Activated CD4-positive, alpha-beta T cell treated with anti-CD3 and anti-CD28 coated beads for 36 hours (primary cell): ENCODE data around the gene DCAF7. TPM values are rescaled to one million over a fixed set of nuclear protein-coding genes. Genes with fewer than 3 reads are reported as not detected.

ENCODE experiments used
- ATAC-seq: fragments of 200-7000 bp; cut with Tn5 transposase; one replicate; pipeline ENCODE4 v1.10.0; 2021; ENCODE audit warnings: mild to moderate bottlenecking, moderate library complexity
- CTCF ChIA-PET: fragments of 350-600 bp; sonication (Branson Sonifier 250); formaldehyde crosslinking; loops from one replicate; lab custom pipeline; 2021; ENCODE audit warnings: antibody characterized with exemption; lab: Charles Lee
- POLR2A ChIA-PET: fragments of 350-600 bp; sonication (Branson Sonifier 250); formaldehyde crosslinking; loops from one replicate; lab custom pipeline; 2021; ENCODE audit warnings: antibody characterized with exemption, inconsistent platforms; lab: Charles Lee
- DNase-seq: peaks from one replicate; pipeline ENCODE4 v3.0.0-alpha.2; 2020
- H3K27ac Mint-ChIP-seq: one replicate; pipeline ENCODE4 v1.8.0; 2021; ENCODE audit warnings: mixed read lengths
- H3K27me3 Mint-ChIP-seq: one replicate; pipeline ENCODE4 v1.8.0; 2021; ENCODE audit warnings: mixed read lengths
- H3K36me3 Mint-ChIP-seq: one replicate; pipeline ENCODE4 v1.8.0; 2021; ENCODE audit warnings: low read depth, mixed read lengths
- H3K4me1 Mint-ChIP-seq: one replicate; pipeline ENCODE4 v1.8.0; 2021; ENCODE audit warnings: mixed read lengths
- H3K4me3 Mint-ChIP-seq: one replicate; pipeline ENCODE4 v1.8.0; 2021; ENCODE audit warnings: mild to moderate bottlenecking, moderate library complexity, mixed read lengths
- H3K9me3 Mint-ChIP-seq: one replicate; pipeline ENCODE4 v1.8.0; 2021; ENCODE audit warnings: low read depth, mixed read lengths
- intact Hi-C, 2 experiments: fragments of 100-400 bp; cut with DNase I in 1 of 2; cut with micrococcal nuclease in 1 of 2; formaldehyde crosslinking; loops; one replicate each; pipeline versions ENCODE4 v1.14.2 to v1.15.1; 2022 to 2024; cut with DNase I, micrococcal nuclease
- total RNA-seq, 2 experiments: library from RNA; stranded (reverse); gene quantifications; one replicate each; pipeline ENCODE4 v1.2.3, GENCODE V29; 2021

DCAF7 gene
- total RNA-seq, 2 experiments from 2014 or later, result 106 to 117 TPM

DNA sequence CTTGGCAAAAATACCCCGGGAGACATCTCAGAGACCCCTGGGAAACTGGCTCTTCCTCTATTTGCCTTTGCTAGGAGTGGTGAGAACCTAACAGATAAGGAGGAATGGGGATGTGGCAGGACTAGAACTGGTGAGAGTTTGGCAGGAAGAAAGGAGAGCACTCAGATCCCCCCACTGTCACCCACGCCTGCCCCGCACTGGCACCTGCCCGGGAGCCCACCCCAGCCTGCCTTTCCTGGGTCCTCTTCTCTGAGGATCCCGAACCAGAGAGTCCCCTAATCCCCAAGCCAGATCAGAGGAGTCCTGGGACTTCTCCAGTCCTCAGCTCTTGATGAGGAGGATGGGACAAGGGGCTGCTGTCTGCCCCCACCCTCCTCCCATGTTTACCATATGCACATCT is 23.4 kb upstream of the DCAF7 start:
- peaks cover 10% of the 10 kb centered on the region for H3K27me3 Mint-ChIP-seq
- H3K36me3 Mint-ChIP-seq, result no peaks in the 10 kb centered on the region
- intact Hi-C loops, result no loop called here
- ATAC-seq (no peak), DNase-seq (no peak)
- POLR2A ChIA-PET, result no interaction called here
- no peak overlapping the region for H3K4me3 Mint-ChIP-seq
- CTCF ChIA-PET, result interaction anchor here (0.6 to 1.0 kb wide), 4 partner anchors 36 to 171 kb away, joined by 3 read pairs; no protein-coding TSS in a partner anchor
- peaks cover 3% of the 10 kb centered on the region for H3K4me1 Mint-ChIP-seq
- H3K9me3 Mint-ChIP-seq, result no peaks in the 10 kb centered on the region
- H3K27ac Mint-ChIP-seq, result no peak overlapping the region

DNA sequence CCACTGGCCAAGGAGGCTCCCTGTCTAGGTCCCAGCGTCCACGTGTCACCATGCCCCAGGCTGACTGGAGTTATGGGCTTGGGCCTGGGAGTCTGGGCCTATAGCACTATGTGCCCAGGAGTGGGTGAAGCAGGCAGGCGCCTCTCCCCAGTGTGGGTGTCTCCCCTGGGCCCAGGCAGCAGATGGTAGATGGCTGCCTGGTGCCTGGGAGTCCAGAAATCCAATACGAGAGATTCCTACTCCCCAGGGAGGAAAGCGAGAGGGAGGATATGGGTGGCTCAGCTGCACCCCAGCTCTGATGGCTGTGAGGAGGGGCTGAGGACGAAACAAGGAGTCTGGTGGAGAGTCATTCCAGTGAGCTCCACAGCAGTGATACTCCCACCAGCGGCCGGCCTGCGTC is 22.1 kb upstream of the DCAF7 start:
- peaks cover 3% of the 10 kb centered on the region for H3K4me1 Mint-ChIP-seq
- no peak overlapping the region for H3K27ac Mint-ChIP-seq
- ChIA-PET POLR2A (no interaction called here), CTCF (interaction anchor here (1.0 kb wide), 1 partner anchor 84 kb away, joined by 4 read pairs; no protein-coding TSS in a partner anchor)
- no peak overlapping the region for H3K4me3 Mint-ChIP-seq
- peaks cover 10% of the 10 kb centered on the region for H3K27me3 Mint-ChIP-seq
- ATAC-seq, result no peak
- H3K9me3 Mint-ChIP-seq, result no peaks in the 10 kb centered on the region
- intact Hi-C loops, result no loop called here
- H3K36me3 Mint-ChIP-seq, result no peaks in the 10 kb centered on the region
- DNase-seq, result no peak

DNA sequence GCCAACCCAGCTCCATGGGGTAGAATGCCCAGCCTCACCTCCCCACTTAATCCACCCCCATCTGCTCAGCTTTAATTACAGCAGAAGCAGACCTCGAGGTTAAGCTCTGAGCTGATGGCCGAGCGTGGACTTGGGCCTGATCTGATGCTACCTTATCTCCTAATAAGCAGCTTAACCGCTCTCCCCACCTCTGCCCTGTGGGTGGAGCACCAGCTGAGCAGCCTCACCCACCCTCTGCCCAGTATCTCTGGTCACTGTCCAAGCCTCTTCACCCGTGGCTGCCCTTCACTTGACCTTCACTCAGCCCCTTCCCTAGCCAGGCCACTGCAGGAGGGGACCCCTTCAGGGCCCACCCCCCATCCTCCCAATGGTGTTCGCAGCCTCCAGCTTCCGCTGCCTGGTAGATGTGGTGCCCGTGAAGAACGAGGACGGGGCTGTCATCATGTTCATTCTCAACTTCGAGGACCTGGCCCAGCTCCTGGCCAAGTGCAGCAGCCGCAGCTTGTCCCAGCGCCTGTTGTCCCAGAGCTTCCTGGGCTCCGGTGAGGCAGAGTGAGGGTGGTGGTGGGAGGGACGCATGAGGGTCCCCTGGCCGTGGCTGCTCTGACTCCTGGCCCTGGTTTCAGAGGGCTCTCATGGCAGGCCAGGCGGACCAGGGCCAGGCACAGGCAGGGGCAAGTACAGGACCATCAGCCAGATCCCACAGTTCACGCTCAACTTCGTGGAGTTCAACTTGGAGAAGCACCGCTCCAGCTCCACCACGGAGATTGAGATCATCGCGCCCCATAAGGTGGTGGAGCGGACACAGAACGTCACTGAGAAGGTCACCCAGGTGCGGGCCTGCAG is 20.3 kb upstream of the DCAF7 start:
- POLR2A ChIA-PET, result no interaction called here
- CTCF ChIA-PET, result interaction anchor here (0.6 kb wide), 2 partner anchors 39 to 60 kb away, joined by 3 to 4 read pairs; no protein-coding TSS in a partner anchor

DNA sequence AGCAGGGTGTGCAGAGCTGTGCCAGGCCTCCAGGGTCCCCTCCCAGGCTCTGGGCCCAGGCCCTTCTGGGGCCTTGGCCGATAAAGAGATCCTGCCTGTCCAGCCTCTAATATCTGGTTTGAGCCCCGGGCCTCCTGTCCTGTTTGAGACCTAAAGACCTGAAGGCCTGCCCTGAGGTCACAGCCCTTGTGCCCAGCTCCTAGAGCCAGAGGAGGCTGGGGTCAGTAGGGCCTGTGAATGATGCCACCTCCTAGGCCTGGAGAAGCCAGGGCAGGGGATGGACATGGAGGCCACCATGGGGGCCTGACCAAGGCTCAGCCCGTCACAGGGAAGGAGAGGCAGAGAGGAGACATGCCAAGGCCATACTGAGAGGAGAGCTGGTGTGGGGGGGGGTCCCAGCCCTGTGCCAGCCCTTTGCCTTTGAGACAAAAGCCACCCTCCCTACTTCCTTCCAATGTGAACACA is 19.7 kb upstream of the DCAF7 start:
- ChIA-PET CTCF (interaction anchor here (0.5 to 0.6 kb wide), 2 partner anchors 10 to 790 kb away, joined by 3 read pairs; no protein-coding TSS in a partner anchor), POLR2A (interaction anchor here (0.6 kb wide), 1 partner anchor 81 kb away, joined by 4 read pairs; no protein-coding TSS in a partner anchor)
- DNase-seq (no peak), ATAC-seq (no peak)
- Mint-ChIP-seq H3K9me3 (no peaks in the 10 kb centered on the region), H3K4me3 (no peak overlapping the region), H3K4me1 (no peaks in the 10 kb centered on the region), H3K27me3 (peaks cover 4% of the 10 kb centered on the region), H3K27ac (no peak overlapping the region), H3K36me3 (no peaks in the 10 kb centered on the region)
- intact Hi-C loops, result no loop called here

More for the DNA sequence above, 20.3 kb upstream of the DCAF7 start:
- intact Hi-C loops, result no loop called here
- peaks cover 2% of the 10 kb centered on the region for H3K27me3 Mint-ChIP-seq
- H3K27ac Mint-ChIP-seq, result no peak overlapping the region
- H3K4me3 Mint-ChIP-seq, result no peak overlapping the region
- no peak for ATAC-seq
- no peaks in the 10 kb centered on the region for H3K9me3 Mint-ChIP-seq
- DNase-seq, result no peak
- H3K4me1 Mint-ChIP-seq, result no peaks in the 10 kb centered on the region
- H3K36me3 Mint-ChIP-seq, result no peaks in the 10 kb centered on the region

DNA sequence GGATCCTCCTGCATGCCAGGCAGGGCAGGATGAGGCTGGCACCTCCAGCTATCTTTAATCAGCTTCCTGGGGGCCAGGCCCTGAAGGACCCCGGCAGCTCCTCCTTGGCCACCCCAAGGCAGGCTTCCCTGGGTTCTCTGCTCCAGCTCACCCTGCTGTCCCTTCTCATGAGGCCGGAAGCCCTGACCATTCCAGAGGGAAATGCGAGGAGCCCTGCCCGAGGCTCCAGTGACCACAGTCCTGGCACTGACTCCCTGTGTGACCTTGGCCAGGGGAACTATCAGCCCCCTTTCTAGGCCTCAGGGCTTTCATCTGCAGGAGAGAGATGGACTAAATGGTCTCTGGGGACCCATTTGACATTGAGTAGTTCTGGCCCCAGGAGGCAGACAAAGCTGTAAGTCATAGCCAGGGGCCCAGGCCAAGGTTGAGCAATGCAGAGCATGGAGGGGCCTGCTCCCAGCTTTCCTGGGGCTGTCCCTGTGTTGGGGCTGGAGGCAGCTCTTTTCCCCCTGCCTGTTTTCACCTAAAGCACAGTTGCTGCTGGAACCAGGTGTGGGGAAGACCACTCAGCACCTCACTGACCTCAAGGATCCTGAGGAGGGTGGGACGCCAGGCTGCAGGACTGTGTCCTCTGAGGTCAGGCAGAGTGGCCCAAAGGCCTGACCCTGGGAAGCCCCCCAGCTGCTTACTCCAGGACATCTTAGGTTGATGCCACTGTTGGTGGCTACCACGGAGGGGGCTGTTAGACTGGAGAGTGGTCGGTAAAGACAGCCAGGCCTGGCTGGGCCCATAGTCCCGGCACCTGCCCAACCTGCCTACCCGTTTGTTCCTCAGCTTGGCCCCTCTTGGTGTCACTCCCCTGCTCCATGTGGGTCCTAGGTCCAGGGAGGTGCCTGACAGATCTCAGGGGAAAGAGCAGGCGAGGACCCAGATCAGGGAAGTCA is 19.0 kb upstream of the DCAF7 start:
- H3K36me3 Mint-ChIP-seq, result no peaks in the 10 kb centered on the region
- intact Hi-C loops, result no loop called here
- H3K27me3 Mint-ChIP-seq, result peaks cover 3% of the 10 kb centered on the region
- ATAC-seq (no peak), DNase-seq (no peak)
- ChIA-PET CTCF (interaction anchor here (0.5 to 0.6 kb wide), 2 partner anchors 11 to 790 kb away, joined by 3 read pairs; no protein-coding TSS in a partner anchor), POLR2A (interaction anchor here (0.6 kb wide), 1 partner anchor 80 kb away, joined by 4 read pairs; no protein-coding TSS in a partner anchor)
- H3K9me3 Mint-ChIP-seq, result no peaks in the 10 kb centered on the region
- H3K4me3 Mint-ChIP-seq, result no peak overlapping the region
- H3K4me1 Mint-ChIP-seq, result no peaks in the 10 kb centered on the region
- no peak overlapping the region for H3K27ac Mint-ChIP-seq

DNA sequence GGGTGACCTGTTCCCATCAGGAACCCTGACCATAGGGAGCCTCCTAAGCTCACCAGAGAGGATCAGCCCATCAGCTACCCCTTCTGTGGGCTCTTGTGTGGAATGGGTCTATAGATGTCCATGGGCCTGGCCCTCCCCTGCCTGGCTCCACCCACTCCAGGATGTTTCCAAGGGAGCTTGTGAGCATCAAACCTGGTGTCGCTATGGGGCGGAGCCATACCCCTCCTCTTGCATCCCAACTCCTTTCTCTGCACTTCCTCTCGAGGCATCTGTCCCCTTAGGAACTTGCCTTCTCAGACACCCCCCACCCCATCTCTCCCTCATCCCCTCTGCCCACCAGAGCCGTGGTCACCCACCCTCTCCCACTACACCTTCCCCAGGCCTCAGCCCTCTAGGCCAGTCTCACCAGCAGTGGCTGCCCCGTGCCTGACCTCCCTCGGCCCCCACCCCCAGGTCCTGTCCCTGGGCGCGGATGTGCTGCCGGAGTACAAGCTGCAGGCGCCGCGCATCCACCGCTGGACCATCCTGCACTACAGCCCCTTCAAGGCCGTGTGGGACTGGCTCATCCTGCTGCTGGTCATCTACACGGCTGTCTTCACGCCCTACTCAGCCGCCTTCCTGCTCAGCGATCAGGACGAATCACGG is 16.7 kb upstream of the DCAF7 start:
- Mint-ChIP-seq H3K4me1 (no peaks in the 10 kb centered on the region), H3K27ac (no peak overlapping the region), H3K36me3 (no peaks in the 10 kb centered on the region), H3K4me3 (no peak overlapping the region), H3K9me3 (no peaks in the 10 kb centered on the region), H3K27me3 (peaks cover 13% of the 10 kb centered on the region)
- POLR2A ChIA-PET, result no interaction called here
- intact Hi-C loops, result no loop called here
- CTCF ChIA-PET, result no interaction called here
- ATAC-seq, result no peak
- no peak for DNase-seq

DNA sequence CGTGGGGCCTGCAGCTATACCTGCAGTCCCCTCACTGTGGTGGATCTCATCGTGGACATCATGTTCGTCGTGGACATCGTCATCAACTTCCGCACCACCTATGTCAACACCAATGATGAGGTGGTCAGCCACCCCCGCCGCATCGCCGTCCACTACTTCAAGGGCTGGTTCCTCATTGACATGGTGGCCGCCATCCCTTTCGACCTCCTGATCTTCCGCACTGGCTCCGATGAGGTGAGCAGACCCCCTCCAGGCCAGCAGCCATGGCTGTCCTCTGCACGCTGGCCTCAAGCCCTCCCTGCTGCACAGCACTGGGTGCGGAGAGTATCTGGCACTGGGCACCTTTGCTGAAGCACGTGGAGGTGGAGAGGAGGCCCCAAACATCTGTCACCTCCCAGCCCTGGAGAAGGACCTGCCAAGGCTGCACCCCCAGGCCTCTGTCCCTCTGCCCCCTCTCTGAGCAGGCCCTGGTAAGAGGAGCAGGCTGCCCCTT is 16.2 kb upstream of the DCAF7 start:
- intact Hi-C loops, result no loop called here
- ATAC-seq, result no peak
- H3K36me3 Mint-ChIP-seq, result no peaks in the 10 kb centered on the region
- ChIA-PET CTCF (no interaction called here), POLR2A (no interaction called here)
- H3K27me3 Mint-ChIP-seq, result peaks cover 19% of the 10 kb centered on the region
- no peak for DNase-seq
- no peaks in the 10 kb centered on the region for H3K9me3 Mint-ChIP-seq
- H3K4me3 Mint-ChIP-seq, result no peak overlapping the region
- H3K27ac Mint-ChIP-seq, result no peak overlapping the region
- no peaks in the 10 kb centered on the region for H3K4me1 Mint-ChIP-seq

DNA sequence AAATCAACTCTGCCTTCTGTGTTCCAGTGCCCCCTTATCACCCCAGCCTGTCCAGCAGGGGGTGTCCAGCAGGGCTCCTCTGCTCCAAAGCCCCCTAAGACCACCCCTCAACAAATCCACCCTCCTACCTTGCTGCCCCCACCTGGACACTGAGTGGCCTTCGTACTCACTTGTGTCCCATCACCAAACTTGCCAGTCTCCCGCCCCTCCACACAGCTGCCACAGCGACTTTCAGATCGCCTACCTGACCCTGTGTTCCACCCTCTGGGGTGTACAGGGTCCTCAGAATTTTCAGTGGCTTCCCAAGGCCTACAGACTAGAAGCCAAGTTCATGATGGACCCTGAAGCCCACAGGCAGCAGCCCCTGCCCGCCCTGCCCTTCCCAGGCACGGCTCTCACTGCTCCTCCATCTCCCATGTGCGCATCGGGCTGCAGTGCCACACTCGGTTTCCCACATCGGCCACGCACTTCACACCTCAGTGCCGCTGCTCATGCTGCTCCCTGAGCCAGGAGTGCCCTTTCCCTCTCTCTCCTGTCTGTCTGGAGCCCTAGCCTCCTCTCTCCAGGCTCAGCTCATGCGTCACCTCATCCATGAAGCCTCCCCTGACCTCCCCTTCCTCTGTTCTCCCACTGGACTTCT is 15.3 kb upstream of the DCAF7 start:
- no peak overlapping the region for H3K4me3 Mint-ChIP-seq
- POLR2A ChIA-PET, result no interaction called here
- H3K9me3 Mint-ChIP-seq, result no peaks in the 10 kb centered on the region
- DNase-seq (no peak), ATAC-seq (no peak)
- intact Hi-C loops, result no loop called here
- peaks cover 26% of the 10 kb centered on the region for H3K27me3 Mint-ChIP-seq
- H3K36me3 Mint-ChIP-seq, result no peaks in the 10 kb centered on the region
- CTCF ChIA-PET, result interaction anchor here (0.5 to 0.6 kb wide), 2 partner anchors 67 to 83 kb away, joined by 3 read pairs; no protein-coding TSS in a partner anchor
- H3K27ac Mint-ChIP-seq, result no peak overlapping the region
- H3K4me1 Mint-ChIP-seq, result no peaks in the 10 kb centered on the region

DNA sequence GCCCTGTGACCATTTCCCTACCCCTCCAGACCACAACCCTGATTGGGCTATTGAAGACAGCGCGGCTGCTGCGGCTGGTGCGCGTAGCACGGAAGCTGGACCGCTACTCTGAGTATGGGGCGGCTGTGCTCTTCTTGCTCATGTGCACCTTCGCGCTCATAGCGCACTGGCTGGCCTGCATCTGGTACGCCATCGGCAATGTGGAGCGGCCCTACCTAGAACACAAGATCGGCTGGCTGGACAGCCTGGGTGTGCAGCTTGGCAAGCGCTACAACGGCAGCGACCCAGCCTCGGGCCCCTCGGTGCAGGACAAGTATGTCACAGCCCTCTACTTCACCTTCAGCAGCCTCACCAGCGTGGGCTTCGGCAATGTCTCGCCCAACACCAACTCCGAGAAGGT is 14.6 kb upstream of the DCAF7 start:
- no peak for ATAC-seq
- no peak overlapping the region for H3K27ac Mint-ChIP-seq
- CTCF ChIA-PET, result interaction anchor here (0.6 kb wide), 1 partner anchor 82 kb away, joined by 3 read pairs; no protein-coding TSS in a partner anchor
- H3K4me3 Mint-ChIP-seq, result no peak overlapping the region
- intact Hi-C loops, result no loop called here
- no peak for DNase-seq
- no peaks in the 10 kb centered on the region for H3K4me1 Mint-ChIP-seq
- POLR2A ChIA-PET, result no interaction called here
- H3K9me3 Mint-ChIP-seq, result no peaks in the 10 kb centered on the region
- peaks cover 26% of the 10 kb centered on the region for H3K27me3 Mint-ChIP-seq
- no peaks in the 10 kb centered on the region for H3K36me3 Mint-ChIP-seq

DNA sequence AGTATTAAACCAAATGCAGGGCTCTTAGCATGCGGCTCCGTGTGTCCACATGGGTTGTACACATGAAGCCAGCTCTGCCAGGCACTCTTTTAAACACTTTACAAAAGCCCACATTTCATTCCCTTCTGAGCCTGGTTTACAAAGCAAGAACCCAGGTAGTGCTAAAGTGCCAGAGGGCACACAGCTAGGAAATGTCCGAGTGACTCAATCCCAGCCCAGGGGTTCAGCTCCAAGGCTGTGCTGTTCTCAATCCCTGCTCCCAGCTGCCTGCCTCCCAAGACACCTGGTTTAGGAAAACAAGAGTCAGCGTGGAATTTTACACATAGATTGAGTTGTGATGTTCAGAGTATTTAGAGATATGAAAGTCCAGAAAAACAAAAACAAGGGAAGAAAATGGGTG is 13.3 kb upstream of the DCAF7 start:
- POLR2A ChIA-PET, result no interaction called here
- no peaks in the 10 kb centered on the region for H3K36me3 Mint-ChIP-seq
- no peak for DNase-seq
- H3K4me1 Mint-ChIP-seq, result no peaks in the 10 kb centered on the region
- peaks cover 26% of the 10 kb centered on the region for H3K27me3 Mint-ChIP-seq
- CTCF ChIA-PET, result no interaction called here
- H3K4me3 Mint-ChIP-seq, result no peak overlapping the region
- H3K9me3 Mint-ChIP-seq, result no peaks in the 10 kb centered on the region
- H3K27ac Mint-ChIP-seq, result no peak overlapping the region
- intact Hi-C loops, result no loop called here
- ATAC-seq, result no peak
